Astrocyte (in vitro differentiated cells and primary cell): ENCODE data around the gene CHKA.

Source experiments
- EZH2 ChIP-seq: IDR thresholded peaks from 2 replicates; pipeline ENCODE4 v1.6.1; 2012; ENCODE audit warnings: mild to moderate bottlenecking, low read length, inconsistent platforms; ENCODE audit not compliant: insufficient read depth
- TF ChIP-seq, protein P1 (sequence below): IDR thresholded peaks from 2 replicates; pipeline ENCODE4 v1.5.1; 2011; ENCODE audit warnings: low read depth, mild to moderate bottlenecking, inconsistent platforms, low read length, moderate library complexity; ENCODE audit not compliant: insufficient read depth

DNA sequence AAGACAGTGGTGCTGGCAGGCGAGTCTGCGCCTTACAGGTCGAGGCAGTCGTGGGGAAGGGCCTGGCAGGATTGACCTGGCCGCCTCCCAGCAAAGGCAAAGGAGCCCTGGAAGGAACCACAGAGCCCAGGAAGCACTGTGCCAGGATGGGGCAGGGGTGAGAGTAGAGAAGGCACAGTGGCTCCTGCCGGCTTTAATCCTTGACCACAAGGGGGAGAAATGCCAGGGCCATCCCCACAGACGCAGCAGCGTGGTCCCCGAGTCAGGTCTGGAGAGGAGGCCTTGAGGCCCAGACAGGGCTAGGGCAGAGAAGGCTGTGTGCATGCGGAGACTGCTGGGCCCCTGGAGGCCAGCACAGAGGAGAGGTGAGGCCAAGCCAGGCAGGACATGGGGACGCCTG is 100.6 kb downstream of the CHKA start:
- TF ChIP-seq, protein P1, sequence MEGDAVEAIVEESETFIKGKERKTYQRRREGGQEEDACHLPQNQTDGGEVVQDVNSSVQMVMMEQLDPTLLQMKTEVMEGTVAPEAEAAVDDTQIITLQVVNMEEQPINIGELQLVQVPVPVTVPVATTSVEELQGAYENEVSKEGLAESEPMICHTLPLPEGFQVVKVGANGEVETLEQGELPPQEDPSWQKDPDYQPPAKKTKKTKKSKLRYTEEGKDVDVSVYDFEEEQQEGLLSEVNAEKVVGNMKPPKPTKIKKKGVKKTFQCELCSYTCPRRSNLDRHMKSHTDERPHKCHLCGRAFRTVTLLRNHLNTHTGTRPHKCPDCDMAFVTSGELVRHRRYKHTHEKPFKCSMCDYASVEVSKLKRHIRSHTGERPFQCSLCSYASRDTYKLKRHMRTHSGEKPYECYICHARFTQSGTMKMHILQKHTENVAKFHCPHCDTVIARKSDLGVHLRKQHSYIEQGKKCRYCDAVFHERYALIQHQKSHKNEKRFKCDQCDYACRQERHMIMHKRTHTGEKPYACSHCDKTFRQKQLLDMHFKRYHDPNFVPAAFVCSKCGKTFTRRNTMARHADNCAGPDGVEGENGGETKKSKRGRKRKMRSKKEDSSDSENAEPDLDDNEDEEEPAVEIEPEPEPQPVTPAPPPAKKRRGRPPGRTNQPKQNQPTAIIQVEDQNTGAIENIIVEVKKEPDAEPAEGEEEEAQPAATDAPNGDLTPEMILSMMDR = peak; percentile 30
- no peak for TF ChIP-seq EZH2
